Esophagus muscularis mucosa (tissue), 4 donors: Measurements from ENCODE around the gene ADAMTS16.

Experiments
- EP300 ChIP-seq: sonication (generic); formaldehyde crosslinking; IDR thresholded peaks from one replicate; pipeline ENCODE4 v1.6.1; 2017; ENCODE audit warnings: antibody characterized with exemption
- POLR2A ChIP-seq: fragments of 450-650 bp; IDR thresholded peaks from one replicate; pipeline ENCODE4 v1.6.1; 2017; ENCODE audit warnings: antibody characterized with exemption, moderate library complexity, mild to moderate bottlenecking, low read depth
- POLR2AphosphoS5 ChIP-seq, 2 donors: sonication (generic); formaldehyde crosslinking; IDR thresholded peaks; one replicate each; pipeline ENCODE4 v1.6.1; 2017; ENCODE audit warnings: antibody characterized with exemption in 2 of 2
- TF ChIP-seq, protein P1 (sequence below), 3 experiments: fragments of 200-600 bp in 2 of 3; fragments of 450-650 bp in 1 of 3; sonication (generic) in 2 of 3; IDR thresholded peaks; one replicate each; pipeline ENCODE4 v1.5.1; 2017 to 2019; ENCODE audit warnings: antibody characterized with exemption in 3 of 3, mild to moderate bottlenecking in 2 of 3, moderate library complexity in 1 of 3

DNA sequence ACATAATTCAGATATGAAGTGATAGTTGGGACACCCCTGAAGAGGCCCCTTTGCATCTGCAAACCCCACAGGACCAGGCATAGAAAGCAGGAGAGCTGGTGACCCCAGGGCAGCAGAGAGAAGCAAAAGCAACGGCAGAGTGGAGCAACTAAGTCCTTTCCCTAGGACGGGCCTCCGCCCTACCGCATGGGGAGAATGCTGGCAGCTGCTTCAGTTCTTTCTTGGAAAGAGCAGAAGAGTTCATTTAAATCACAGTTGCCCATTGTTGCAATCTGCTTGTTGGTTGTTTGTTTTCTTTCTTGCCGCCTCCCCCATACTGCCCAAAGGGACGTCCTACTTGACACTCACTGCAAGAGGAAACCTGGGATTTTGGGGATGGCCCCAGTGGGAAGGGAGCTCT lies 126.2 kb downstream of the ADAMTS16 start:
- TF ChIP-seq, protein P1, sequence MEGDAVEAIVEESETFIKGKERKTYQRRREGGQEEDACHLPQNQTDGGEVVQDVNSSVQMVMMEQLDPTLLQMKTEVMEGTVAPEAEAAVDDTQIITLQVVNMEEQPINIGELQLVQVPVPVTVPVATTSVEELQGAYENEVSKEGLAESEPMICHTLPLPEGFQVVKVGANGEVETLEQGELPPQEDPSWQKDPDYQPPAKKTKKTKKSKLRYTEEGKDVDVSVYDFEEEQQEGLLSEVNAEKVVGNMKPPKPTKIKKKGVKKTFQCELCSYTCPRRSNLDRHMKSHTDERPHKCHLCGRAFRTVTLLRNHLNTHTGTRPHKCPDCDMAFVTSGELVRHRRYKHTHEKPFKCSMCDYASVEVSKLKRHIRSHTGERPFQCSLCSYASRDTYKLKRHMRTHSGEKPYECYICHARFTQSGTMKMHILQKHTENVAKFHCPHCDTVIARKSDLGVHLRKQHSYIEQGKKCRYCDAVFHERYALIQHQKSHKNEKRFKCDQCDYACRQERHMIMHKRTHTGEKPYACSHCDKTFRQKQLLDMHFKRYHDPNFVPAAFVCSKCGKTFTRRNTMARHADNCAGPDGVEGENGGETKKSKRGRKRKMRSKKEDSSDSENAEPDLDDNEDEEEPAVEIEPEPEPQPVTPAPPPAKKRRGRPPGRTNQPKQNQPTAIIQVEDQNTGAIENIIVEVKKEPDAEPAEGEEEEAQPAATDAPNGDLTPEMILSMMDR (IDR thresholded peaks at IDR 0.05) = no peak
- TF ChIP-seq POLR2AphosphoS5 (IDR thresholded peaks at IDR 0.05) (no peak), POLR2A (no peak), EP300 (no peak)
